H1 (cell line): ENCODE results near the gene BTK. TPM values are rescaled to one million over a fixed set of nuclear protein-coding genes. Genes with fewer than 3 reads are reported as not detected.

Source experiments
- CTCF ChIA-PET: fragments of 300-600 bp; sonication (Branson Sonifier 250); formaldehyde crosslinking; loops from one replicate; lab custom pipeline; 2021; ENCODE audit not compliant: partially characterized antibody; lab: Charles Lee
- POLR2A ChIA-PET: fragments of 300-600 bp; sonication (Branson Sonifier 250); formaldehyde crosslinking; loops from one replicate; lab custom pipeline; 2021; ENCODE audit warnings: inconsistent platforms; ENCODE audit not compliant: partially characterized antibody; lab: Charles Lee
- DNase-seq, 2 experiments: peaks; one replicate each; pipeline versions ENCODE4 v3.0.0 to v3.0.0-alpha.2; 2010 to 2022; ENCODE audit warnings: low spot score in 2 of 2, low read depth in 1 of 2, mixed read lengths in 1 of 2
- FAIRE-seq: peaks from 2 replicates; lab custom pipeline; 2011; peaks lifted over from hg19 to GRCh38; lab: Jason Lieb, UNC
- H2AFZ ChIP-seq: 2 replicates; pipeline ENCODE4 v1.8.1; 2012; ENCODE audit warnings: low read length, inconsistent platforms
- H2AK5ac ChIP-seq: 2 replicates; pipeline ENCODE4 v1.6.1; 2013; ENCODE audit warnings: low read depth, low read length
- H2BK120ac ChIP-seq: replicated peaks from 2 replicates; pipeline ENCODE3; 2013; ENCODE audit warnings: low read depth, low read length, inconsistent platforms
- H2BK12ac ChIP-seq: 2 replicates; pipeline ENCODE4 v1.6.1; 2013; ENCODE audit warnings: low read depth, low read length
- H2BK15ac ChIP-seq: 2 replicates; pipeline ENCODE4 v1.6.1; 2013; ENCODE audit warnings: low read length
- H2BK20ac ChIP-seq: 2 replicates; pipeline ENCODE4 v1.6.1; 2013; ENCODE audit warnings: low read length
- H2BK5ac ChIP-seq: 2 replicates; pipeline ENCODE4 v1.6.1; 2013; ENCODE audit warnings: low read depth, low read length
- H3K14ac ChIP-seq: 2 replicates; pipeline ENCODE4 v1.6.1; 2013; ENCODE audit warnings: inconsistent platforms; ENCODE audit not compliant: insufficient read length
- H3K18ac ChIP-seq: 2 replicates; pipeline ENCODE4 v1.6.1; 2013; ENCODE audit warnings: low read length; ENCODE audit errors: extremely low read depth
- H3K23ac ChIP-seq: 2 replicates; pipeline ENCODE4 v1.6.1; 2013; ENCODE audit warnings: inconsistent platforms; ENCODE audit not compliant: insufficient read length
- H3K23me2 ChIP-seq: 2 replicates; pipeline ENCODE4 v1.6.1; 2013; ENCODE audit warnings: low read depth, low read length
- H3K27ac ChIP-seq: 2 replicates; pipeline ENCODE4 v1.6.1; 2011; ENCODE audit warnings: low read depth, low read length, inconsistent platforms
- H3K27me3 ChIP-seq, 4 experiments: replicated peaks in 1 of 4; 1 replicate in 1 of 4; 2 replicates in 3 of 4; pipeline versions ENCODE4 v1.6.1 to v1.8.1; 2011 to 2013; ENCODE audit warnings: low read length in 3 of 4, mild to moderate bottlenecking in 3 of 4, inconsistent platforms in 2 of 4, mixed read lengths in 2 of 4, moderate library complexity in 1 of 4; ENCODE audit not compliant: control insufficient read depth in 3 of 4, insufficient read depth in 3 of 4; ENCODE audit errors: extremely low read depth in 1 of 4
- H3K36me3 ChIP-seq, 4 experiments: 2 replicates each; pipeline versions ENCODE4 v1.6.1 to v1.8.1; 2011 to 2013; ENCODE audit warnings: mild to moderate bottlenecking in 4 of 4, low read length in 3 of 4, moderate library complexity in 2 of 4, control low read depth in 1 of 4, inconsistent platforms in 1 of 4; ENCODE audit not compliant: insufficient read depth in 4 of 4, control insufficient read depth in 2 of 4
- H3K4ac ChIP-seq: replicated peaks from 2 replicates; pipeline ENCODE3; 2013; ENCODE audit warnings: low read length, low read depth, mixed read lengths, inconsistent platforms; ENCODE audit not compliant: insufficient read length
- H3K4me1 ChIP-seq, 4 experiments: replicated peaks in 1 of 4; 1 replicate in 1 of 4; 2 replicates in 3 of 4; pipeline versions ENCODE4 v1.6.1 to v1.8.1; 2011 to 2013; ENCODE audit warnings: low read length in 3 of 4, inconsistent platforms in 2 of 4, mixed read lengths in 1 of 4; ENCODE audit not compliant: insufficient read depth in 4 of 4, control insufficient read depth in 3 of 4
- H3K4me2 ChIP-seq, 2 experiments: 2 replicates each; pipeline versions ENCODE4 v1.6.1 to v1.8.1; 2011 to 2013; ENCODE audit warnings: low read depth in 2 of 2, low read length in 2 of 2, control low read depth in 1 of 2, inconsistent platforms in 1 of 2, mild to moderate bottlenecking in 1 of 2; ENCODE audit not compliant: insufficient read depth in 1 of 2
- H3K4me3 ChIP-seq, 4 experiments: fragments of 200-600, 300-600 bp in 1 of 4; sonication (generic), shearing (Covaris generic), sonication (Bioruptor Twin) in 1 of 4; 2 replicates each; pipeline versions ENCODE4 v1.5.1 to v1.8.1; 2011 to 2016; ENCODE audit warnings: low read length in 4 of 4, low read depth in 3 of 4, control low read depth in 2 of 4, inconsistent platforms in 2 of 4, mild to moderate bottlenecking in 2 of 4, mixed read lengths in 1 of 4, moderate library complexity in 1 of 4; ENCODE audit not compliant: insufficient read depth in 2 of 4; ENCODE audit errors: extremely low read depth in 1 of 4
- H3K56ac ChIP-seq: replicated peaks from 2 replicates; pipeline ENCODE3; 2013; ENCODE audit warnings: low read depth, mild to moderate bottlenecking, mixed read lengths, low read length, inconsistent platforms; ENCODE audit not compliant: insufficient read length
- H3K79me1 ChIP-seq: 2 replicates; pipeline ENCODE4 v1.6.1; 2013; ENCODE audit warnings: low read depth, low read length, control low read depth
- H3K79me2 ChIP-seq, 2 experiments: 2 replicates each; pipeline versions ENCODE4 v1.6.1 to v1.8.1; 2012 to 2013; ENCODE audit warnings: low read length in 2 of 2, mild to moderate bottlenecking in 2 of 2, inconsistent platforms in 1 of 2; ENCODE audit not compliant: insufficient read depth in 2 of 2, control insufficient read depth in 1 of 2
- H3K9ac ChIP-seq, 4 experiments: replicated peaks in 1 of 4; 1 replicate in 1 of 4; 2 replicates in 3 of 4; pipeline versions ENCODE4 v1.6.1 to v1.8.1; 2011 to 2013; ENCODE audit warnings: low read depth in 3 of 4, low read length in 3 of 4, control low read depth in 2 of 4, mild to moderate bottlenecking in 2 of 4, moderate library complexity in 2 of 4, inconsistent platforms in 1 of 4; ENCODE audit errors: extremely low read depth in 1 of 4
- H3K9me3 ChIP-seq, 2 experiments: 2 replicates each; pipeline versions ENCODE4 v1.6.1 to v1.8.1; 2012 to 2013; ENCODE audit warnings: mild to moderate bottlenecking in 2 of 2, moderate library complexity in 2 of 2, control low read depth in 1 of 2, inconsistent platforms in 1 of 2, low read depth in 1 of 2, low read length in 1 of 2, mixed read lengths in 1 of 2; ENCODE audit not compliant: insufficient read depth in 2 of 2
- H4K20me1 ChIP-seq, 2 experiments: replicated peaks in 1 of 2; 2 replicates each; pipeline versions ENCODE3 to v1.8.1; 2011 to 2013; ENCODE audit warnings: inconsistent platforms in 2 of 2, low read length in 2 of 2, mild to moderate bottlenecking in 1 of 2; ENCODE audit not compliant: insufficient read depth in 2 of 2, control insufficient read depth in 1 of 2
- H4K5ac ChIP-seq: 2 replicates; pipeline ENCODE4 v1.6.1; 2013; ENCODE audit warnings: low read length, low read depth, mixed read lengths, inconsistent platforms; ENCODE audit not compliant: insufficient read length
- H4K8ac ChIP-seq: 2 replicates; pipeline ENCODE4 v1.8.0; 2013; ENCODE audit warnings: mild to moderate bottlenecking, moderate library complexity, low read length, inconsistent platforms; ENCODE audit not compliant: insufficient read depth; ENCODE audit errors: extremely low read depth
- H4K91ac ChIP-seq: replicated peaks from 2 replicates; pipeline ENCODE3; 2013; ENCODE audit warnings: low read length, mixed read lengths, inconsistent platforms; ENCODE audit not compliant: insufficient read length
- CBX8 ChIP-seq: fragments of 300-800, 300-1000 bp; sonication (generic); IDR thresholded peaks from 2 replicates; pipeline ENCODE4 v1.7.1; 2016; ENCODE audit warnings: low read depth, low read length, borderline replicate concordance
- CHD1 ChIP-seq: IDR thresholded peaks from 2 replicates; pipeline ENCODE4 v1.6.1; 2012; ENCODE audit warnings: low read depth, low read length, improper control_type of control experiment
- GABPA ChIP-seq: IDR thresholded peaks from 2 replicates; pipeline ENCODE4 v1.6.1; 2011; ENCODE audit warnings: mild to moderate bottlenecking, low read length, moderate library complexity, borderline replicate concordance; ENCODE audit not compliant: insufficient read depth
- HDAC6 ChIP-seq: IDR thresholded peaks from one replicate; pipeline ENCODE4 v1.7.1; 2012; ENCODE audit warnings: low read depth, mild to moderate bottlenecking, inconsistent platforms, low read length, moderate library complexity
- NRF1 ChIP-seq: IDR thresholded peaks from 2 replicates; pipeline ENCODE4 v1.6.1; 2011; ENCODE audit warnings: mild to moderate bottlenecking, low read depth, low read length, improper control_type of control experiment
- RAD21 ChIP-seq, 2 experiments: IDR thresholded peaks in 1 of 2; conservative IDR thresholded peaks in 1 of 2; 2 replicates each; pipeline ENCODE4 v1.6.1; 2011; ENCODE audit warnings: low read depth in 2 of 2, low read length in 2 of 2, improper control_type of control experiment in 1 of 2, inconsistent platforms in 1 of 2, mild to moderate bottlenecking in 1 of 2, moderate library complexity in 1 of 2
- SIX5 ChIP-seq: IDR thresholded peaks from 2 replicates; pipeline ENCODE4 v1.6.1; 2011; ENCODE audit warnings: mild to moderate bottlenecking, low read depth, low read length
- WGBS, 2 experiments: shearing (Covaris generic) in 1 of 2; methylation state at CpG; one replicate each; pipeline versions ENCODE4 v1.1.6 to v1.1.7; 2013 to 2015; ENCODE audit warnings: low lambda C conversion rate in 2 of 2, mixed read lengths in 2 of 2, inconsistent platforms in 1 of 2, low coverage in 1 of 2, missing lambda C conversion rate in 1 of 2; ENCODE audit not compliant: insufficient replicate concordance in 2 of 2, insufficient coverage in 1 of 2, insufficient read length in 1 of 2; ENCODE audit errors: extremely low coverage in 1 of 2, missing lambda C conversion rate in 1 of 2; 5-methylcytosine and 5-hydroxymethylcytosine counted together
- polyA plus RNA-seq, 7 experiments: library from polyadenylated mRNA; depleted of rRNA in 3 of 7; stranded (reverse) in 5 of 7; unstranded in 2 of 7; fragments of >200 nt in 5 of 7; fragments of 200-250 nt in 2 of 7; gene quantifications; 1 replicate in 5 of 7; 2 replicates in 1 of 7; 4 replicates in 1 of 7; pipeline versions ENCODE4 v1.2.1 to v1.2.3, GENCODE V29; 2011 to 2013; ENCODE audit warnings: missing spikeins in 2 of 7, mixed read lengths in 2 of 7
- total RNA-seq: library from RNA; stranded (reverse); fragmentation: NEBNext Ultra II Directional; extraction: Animal tissue kit (Norgen Biotek cat#: 25700); gene quantifications from 2 replicates; pipeline ENCODE4 v1.2.1, GENCODE V29; 2021
- TF ChIP-seq, protein P1 (sequence below): IDR thresholded peaks from 2 replicates; pipeline ENCODE4 v1.6.1; 2011; ENCODE audit warnings: low read depth, mild to moderate bottlenecking, low read length; ENCODE audit not compliant: insufficient read depth

The BTK gene
- total and polyA plus RNA-seq, 2 of the 8 experiments (the other 6 are each of a cell fraction or from before 2014, with no cell fraction given) = 0.06 to 0.20 TPM

DNA sequence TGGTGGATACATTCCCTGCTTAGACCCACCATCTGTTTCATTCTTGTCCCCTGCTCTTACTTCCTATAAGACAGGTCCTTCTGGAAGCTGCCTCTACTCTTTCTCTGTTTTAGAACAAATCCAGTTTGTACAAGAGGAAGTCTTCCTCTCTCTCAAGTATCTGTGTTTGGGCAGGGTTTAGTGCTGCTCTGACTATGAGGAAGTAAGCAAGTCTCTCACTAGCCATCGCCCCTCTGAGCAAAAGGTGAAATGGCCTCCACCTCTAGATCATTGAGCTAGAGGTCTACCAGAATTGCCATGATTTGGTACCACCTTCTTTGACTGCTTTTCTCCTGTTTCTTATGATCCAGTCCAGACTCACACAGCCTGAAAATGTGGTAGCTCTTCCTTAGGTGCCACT is 8.4 kb downstream of the BTK start:
- no peaks in the 10 kb centered on the region for H3K4me1 ChIP-seq
- H4K20me1 ChIP-seq = no peaks in the 10 kb centered on the region
- no peak overlapping the region for H2AFZ ChIP-seq
- no peak overlapping the region for H4K8ac ChIP-seq
- H3K36me3 ChIP-seq = no peaks in the 10 kb centered on the region
- ChIA-PET POLR2A (interaction anchor here (5.1 kb wide), 1 partner anchor 13 kb away, joined by 27 read pairs; the partner anchor contains the start of gene RPL36A), CTCF (interaction anchor here (0.9 kb wide), 1 partner anchor 11 kb away, joined by 4 read pairs; no protein-coding TSS in a partner anchor)
- no peak overlapping the region for H2BK12ac ChIP-seq
- H3K27ac ChIP-seq = no peak overlapping the region
- H2BK20ac ChIP-seq = no peak overlapping the region
- H3K4me2 ChIP-seq = no peak overlapping the region
- no peak overlapping the region for H2BK5ac ChIP-seq
- H3K79me1 ChIP-seq = no peaks in the 10 kb centered on the region
- no peak overlapping the region for H3K18ac ChIP-seq
- no peak overlapping the region for H3K23ac ChIP-seq
- no peak overlapping the region for H3K56ac ChIP-seq
- H3K27me3 ChIP-seq = no peaks in the 10 kb centered on the region
- H2BK120ac ChIP-seq = no peak overlapping the region
- TF ChIP-seq CBX8 = no peak
- no peak for TF ChIP-seq SIX5
- TF ChIP-seq, protein P1, sequence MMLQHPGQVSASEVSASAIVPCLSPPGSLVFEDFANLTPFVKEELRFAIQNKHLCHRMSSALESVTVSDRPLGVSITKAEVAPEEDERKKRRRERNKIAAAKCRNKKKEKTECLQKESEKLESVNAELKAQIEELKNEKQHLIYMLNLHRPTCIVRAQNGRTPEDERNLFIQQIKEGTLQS = no peak
- no peak for TF ChIP-seq CHD1
- no peak for TF ChIP-seq NRF1
- no peak for TF ChIP-seq RAD21 (IDR thresholded peaks at IDR 0.05 in 1 of 2, conservative IDR thresholded peaks at IDR 0.05 in 1 of 2; ENCODE audit: low read depth in 2 of 2, low read length in 2 of 2)
- no peak for TF ChIP-seq HDAC6
- TF ChIP-seq GABPA = no peak
- no CpG with 5 or more reads among the region's 1 CpG for WGBS, 2 experiments
- no peaks in the 10 kb centered on the region for H3K23me2 ChIP-seq
- no peak for FAIRE-seq
- H3K14ac ChIP-seq = no peak overlapping the region
- H2AK5ac ChIP-seq = no peak overlapping the region
- no peak overlapping the region for H3K4me3 ChIP-seq
- H3K9me3 ChIP-seq = no peaks in the 10 kb centered on the region
- H3K9ac ChIP-seq = no peak overlapping the region
- H3K79me2 ChIP-seq = no peaks in the 10 kb centered on the region
- DNase-seq = no peak
- H4K5ac ChIP-seq = no peak overlapping the region
- H2BK15ac ChIP-seq = no peak overlapping the region
- H4K91ac ChIP-seq = no peak overlapping the region
- no peak overlapping the region for H3K4ac ChIP-seq
